K562 (cell line): ENCODE measurements around the gene NEUROG3. TPM values are rescaled to one million over a fixed set of nuclear protein-coding genes. Genes with fewer than 3 reads are reported as not detected.

ENCODE experiments used
- ATAC-seq: fragments of 200-7000 bp; cut with Tn5 transposase; 3 replicates; pipeline ENCODE4 v1.9.1; 2020; ENCODE audit warnings: moderate library complexity
- BruUV-seq: library from RNA; stranded (reverse); fragments of 400-500 nt; replicated peaks from 2 replicates; lab custom pipeline; 2021; lab: Mats Ljungman, UMichigan
- CTCF ChIA-PET: fragments of 300-600 bp; formaldehyde crosslinking; extraction: SDS; loops from one replicate; lab custom pipeline; 2021; ENCODE audit warnings: low intra/inter-chr PET ratio; lab: Yijun Ruan, JAX
- POLR2A ChIA-PET: fragments of 300-600, 350-650 bp; sonication (Branson Sonifier 250); formaldehyde crosslinking; extraction: SDS; loops from one replicate; lab custom pipeline; 2021; ENCODE audit warnings: antibody characterized with exemption, inconsistent platforms; lab: Yijun Ruan, JAX
- DNase-seq, 4 experiments: peaks; one replicate each; pipeline versions ENCODE4 v3.0.0 to v3.0.0-alpha.2; 2011 to 2018; ENCODE audit warnings: low spot score in 3 of 4, mixed read lengths in 3 of 4; ENCODE audit errors: extremely low read depth in 1 of 4
- FAIRE-seq: peaks from 2 replicates; lab custom pipeline; 2011; peaks lifted over from hg19 to GRCh38; lab: Jason Lieb, UNC
- H2AFZ ChIP-seq: 2 replicates; pipeline ENCODE4 v1.6.0; 2011; ENCODE audit warnings: low read depth, low read length, control low read depth, inconsistent platforms
- H3K27ac ChIP-seq: fragments of 200-600 bp; 3 replicates; pipeline ENCODE4 v1.8.0; 2011; ENCODE audit warnings: low read depth, mild to moderate bottlenecking, control low read depth, inconsistent platforms, low read length, moderate library complexity, mixed read lengths; ENCODE audit errors: extremely low read depth
- H3K27me3 ChIP-seq, 2 experiments: fragments of 300-600 bp in 1 of 2; 2 replicates in 1 of 2; 3 replicates in 1 of 2; pipeline versions ENCODE4 v1.6.0 to v1.8.0; 2011; ENCODE audit warnings: inconsistent platforms in 2 of 2, low read length in 2 of 2, mild to moderate bottlenecking in 1 of 2, mixed read lengths in 1 of 2, moderate library complexity in 1 of 2; ENCODE audit not compliant: control insufficient read depth in 2 of 2, insufficient read depth in 2 of 2
- H3K36me3 ChIP-seq: fragments of 300-600 bp; 3 replicates; pipeline ENCODE4 v1.8.0; 2011; ENCODE audit warnings: mild to moderate bottlenecking, low read length, inconsistent platforms; ENCODE audit not compliant: control insufficient read depth, insufficient read depth
- H3K4me1 ChIP-seq, 2 experiments: fragments of 200-600 bp in 1 of 2; replicated peaks in 1 of 2; 2 replicates in 1 of 2; 3 replicates in 1 of 2; pipeline versions ENCODE4 v1.5.1 to v1.8.0; 2011; ENCODE audit warnings: inconsistent platforms in 2 of 2, low read length in 2 of 2, mild to moderate bottlenecking in 1 of 2, mixed read lengths in 1 of 2, moderate library complexity in 1 of 2; ENCODE audit not compliant: control insufficient read depth in 2 of 2, insufficient read depth in 2 of 2
- H3K4me2 ChIP-seq: 2 replicates; pipeline ENCODE4 v1.6.1; 2011; ENCODE audit warnings: low read length, control low read depth, inconsistent platforms, mixed read lengths; ENCODE audit not compliant: insufficient read depth
- H3K4me3 ChIP-seq: fragments of 200-600 bp; sonication (generic), shearing (Covaris generic); 2 replicates; pipeline ENCODE4 v1.5.1; 2016; ENCODE audit warnings: control low read depth, inconsistent platforms
- H3K79me2 ChIP-seq: fragments of 200-600 bp; 3 replicates; pipeline ENCODE4 v1.8.0; 2011; ENCODE audit warnings: low read length, inconsistent platforms; ENCODE audit not compliant: control insufficient read depth, insufficient read depth
- H3K9ac ChIP-seq, 2 experiments: 2 replicates each; pipeline versions ENCODE4 v1.6.0 to v1.6.1; 2011; ENCODE audit warnings: low read depth in 2 of 2, low read length in 2 of 2, control low read depth in 1 of 2, inconsistent platforms in 1 of 2, mild to moderate bottlenecking in 1 of 2, mixed read lengths in 1 of 2; ENCODE audit not compliant: insufficient read depth in 1 of 2
- H3K9me1 ChIP-seq: one replicate; pipeline ENCODE4 v1.6.0; 2011; ENCODE audit warnings: inconsistent platforms, mild to moderate bottlenecking, low read length, moderate library complexity; ENCODE audit not compliant: control insufficient read depth, insufficient read depth
- H3K9me3 ChIP-seq: replicated peaks from 2 replicates; pipeline ENCODE4 v1.5.1; 2011; ENCODE audit warnings: low read depth, low read length, inconsistent platforms; ENCODE audit not compliant: control insufficient read depth, insufficient read depth
- H4K20me1 ChIP-seq: replicated peaks from 2 replicates; pipeline ENCODE4 v1.6.1; 2011; ENCODE audit warnings: low read length, inconsistent platforms, mixed read lengths; ENCODE audit not compliant: control insufficient read depth, insufficient read depth
- ARID1B ChIP-seq: fragments of 450-650 bp; IDR thresholded peaks from 2 replicates; pipeline ENCODE4 v1.6.1; 2016; ENCODE audit warnings: antibody characterized with exemption, mild to moderate bottlenecking, inconsistent platforms
- BDP1 ChIP-seq: IDR thresholded peaks from 3 replicates; pipeline ENCODE4 v1.6.1; 2011; ENCODE audit not compliant: insufficient read length, insufficient read depth
- BRD4 ChIP-seq: fragments of 200-600 bp; sonication (generic); IDR thresholded peaks from 2 replicates; pipeline ENCODE4 v1.6.1; 2017; ENCODE audit warnings: inconsistent platforms
- CREB5 ChIP-seq: fragments of 250-450 bp; sonication (Bioruptor Pico); IDR thresholded peaks from 2 replicates; pipeline ENCODE4 v1.5.0; 2020; ENCODE audit warnings: mild to moderate bottlenecking
- ESRRA ChIP-seq: fragments of 450-650 bp; IDR thresholded peaks from 2 replicates; pipeline ENCODE4 v1.6.1; 2014; ENCODE audit warnings: low read depth, mild to moderate bottlenecking, moderate library complexity, borderline replicate concordance
- HLTF ChIP-seq: fragments of 450-650 bp; IDR thresholded peaks from 2 replicates; pipeline ENCODE4 v1.6.1; 2016
- MCM7 ChIP-seq, 2 experiments: fragments of 450-650 bp; IDR thresholded peaks; 2 replicates each; pipeline ENCODE4 v1.6.1; 2016 to 2018
- OTX1 ChIP-seq: fragments of 450-650 bp; formaldehyde crosslinking; IDR thresholded peaks from 2 replicates; pipeline ENCODE4 v1.4.0; 2022; ENCODE audit warnings: mild to moderate bottlenecking
- POLR2AphosphoS2 ChIP-seq: IDR thresholded peaks from 2 replicates; pipeline ENCODE4 v1.6.1; 2012; ENCODE audit warnings: low read length, improper control_type of control experiment
- PTBP1 ChIP-seq: fragments of 200-400 bp; formaldehyde crosslinking; IDR thresholded peaks from 2 replicates; pipeline ENCODE4 v1.6.1; 2017; ENCODE audit warnings: low read depth, low read length
- RAD21 ChIP-seq, 2 experiments: fragments of 250-450 bp in 1 of 2; fragments of 450-650 bp in 1 of 2; sonication (Bioruptor Pico) in 1 of 2; formaldehyde crosslinking in 1 of 2; IDR thresholded peaks in 1 of 2; conservative IDR thresholded peaks in 1 of 2; 2 replicates each; pipeline versions ENCODE4 v1.4.0 to v1.8.0; 2020 to 2022; ENCODE audit warnings: mild to moderate bottlenecking in 2 of 2, moderate library complexity in 1 of 2
- SIN3B ChIP-seq: fragments of 450-650 bp; IDR thresholded peaks from 2 replicates; pipeline ENCODE4 v1.6.1; 2017; ENCODE audit warnings: low read depth, mild to moderate bottlenecking, moderate library complexity
- SNRNP70 ChIP-seq: fragments of 200-400 bp; formaldehyde crosslinking; optimal IDR thresholded peaks from 2 replicates; pipeline ENCODE3; 2017; ENCODE audit warnings: low read depth, low read length
- TSC22D4 ChIP-seq: fragments of 450-650 bp; IDR thresholded peaks from 2 replicates; pipeline ENCODE4 v1.6.1; 2016; ENCODE audit warnings: missing genetic modification characterization, missing biosample characterization, control low read depth
- ZC3H11A ChIP-seq: IDR thresholded peaks from 2 replicates; pipeline ENCODE4 v1.6.1; 2012; ENCODE audit warnings: low read depth, low read length, improper control_type of control experiment
- ZFX ChIP-seq: sonication (generic); formaldehyde crosslinking; IDR thresholded peaks from 2 replicates; pipeline ENCODE4 v1.8.0; 2022; ENCODE audit warnings: mild to moderate bottlenecking, missing genetic modification reagents, moderate library complexity
- ZNF395 ChIP-seq: fragments of 200-800 bp; sonication (Bioruptor generic); IDR thresholded peaks from 2 replicates; pipeline ENCODE4 v1.6.1; 2017; ENCODE audit warnings: missing genetic modification characterization, missing compliant biosample characterization
- ZNF77 ChIP-seq: fragments of 250-450 bp; sonication (Bioruptor Pico); IDR thresholded peaks from 2 replicates; pipeline ENCODE4 v1.5.0; 2020
- WGBS: fragments of 100-300 bp; shearing (Covaris generic); methylation state at CpG from one replicate; pipeline ENCODE4 v1.1.6; 2016; ENCODE audit warnings: low coverage, mixed read lengths; ENCODE audit not compliant: insufficient coverage; ENCODE audit errors: missing lambda C conversion rate; 5-methylcytosine and 5-hydroxymethylcytosine counted together
- in situ Hi-C: fragments of 300-500 bp; cut with MboI; formaldehyde crosslinking; loops from 4 replicates; pipeline ENCODE4 v1.15.0; 2018; ENCODE audit warnings: inconsistent platforms, mixed read lengths
- intact Hi-C: fragments of 100-400 bp; cut with micrococcal nuclease; formaldehyde crosslinking; loops from 2 replicates; pipeline ENCODE4 v1.14.2; 2022
- polyA plus RNA-seq, 8 experiments: library from polyadenylated mRNA; depleted of rRNA in 4 of 8; stranded (reverse) in 5 of 8; unstranded in 3 of 8; fragments of >200 nt; fragmentation: Nextera tagmentation in 2 of 8; fragmentation: Illumina TruSeq in 1 of 8; extraction: Ambion mirVana in 2 of 8; extraction: Trizol in 1 of 8; gene quantifications; 2 replicates each; pipeline versions ENCODE4 v1.2.1 to v1.2.3, GENCODE V29; 2011 to 2014; ENCODE audit warnings: inconsistent platforms in 1 of 8, missing spikeins in 1 of 8
- total RNA-seq, 7 experiments: library from RNA; depleted of rRNA in 6 of 7; stranded (reverse); fragments of >200 nt in 6 of 7; fragmentation: Illumina TruSeq in 2 of 7; extraction: Trizol in 2 of 7; gene quantifications; 2 replicates each; pipeline versions ENCODE4 v1.2.1 to v1.2.3, GENCODE V29; 2011 to 2021; ENCODE audit warnings: low replicate concordance in 1 of 7
- TF ChIP-seq, protein P1 (sequence below): fragments of 250-450 bp; sonication (Bioruptor Pico); IDR thresholded peaks from 2 replicates; pipeline ENCODE4 v1.5.0; 2021; ENCODE audit warnings: mild to moderate bottlenecking, borderline replicate concordance

NEUROG3 gene
- total and polyA plus RNA-seq, 9 of the 15 experiments (the other 6 are each of a cell fraction or from before 2014, with no cell fraction given): not detected

DNA sequence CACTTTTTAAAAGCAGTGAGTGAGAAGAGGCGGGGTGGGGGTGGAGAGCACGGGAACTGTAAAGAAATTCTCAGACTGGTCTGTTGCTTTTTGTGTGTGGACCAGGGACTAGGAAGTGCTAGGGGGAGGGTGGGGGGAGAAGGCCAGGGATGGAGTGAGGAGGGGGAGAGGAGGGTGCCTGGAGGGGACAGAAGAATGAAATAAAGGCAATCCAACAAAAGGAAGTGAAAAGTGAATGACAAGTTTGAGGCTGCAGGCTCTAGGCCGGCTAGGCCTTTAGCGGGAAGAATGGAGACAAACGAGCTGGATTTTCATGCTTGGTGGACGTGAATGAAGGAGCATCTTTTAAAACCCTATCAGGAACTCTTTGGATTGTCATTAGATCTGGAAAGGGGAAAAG, 13.7 kb downstream of the NEUROG3 start:
- in situ Hi-C loops: no loop called here
- Histone ChIP-seq H3K36me3 (no peaks in the 10 kb centered on the region), H4K20me1 (no peaks in the 10 kb centered on the region; the same call in 1 of the 2 replicates), H3K4me1 (no peaks in the 10 kb centered on the region), H3K4me3 (no peak overlapping the region)
- DNase-seq (no peak), FAIRE-seq (no peak)
- TF ChIP-seq ZFX (CRISPR knock-in tag) (no peak), HLTF (no peak), BDP1 (no peak), ZNF395 (CRISPR knock-in tag) (no peak), SNRNP70 (no peak), BRD4 (no peak), ZNF77 (CRISPR knock-in tag) (no peak), PTBP1 (no peak), ESRRA (no peak), OTX1 (CRISPR knock-in tag) (no peak), RAD21 (CRISPR knock-in tag; conservative IDR thresholded peaks at IDR 0.05 in 1 of 2, IDR thresholded peaks at IDR 0.05 in 1 of 2) (no peak), TSC22D4 (tag) (no peak), MCM7 (IDR thresholded peaks at IDR 0.05) (no peak), POLR2AphosphoS2 (no peak), CREB5 (CRISPR knock-in tag) (no peak), ZC3H11A (no peak), SIN3B (no peak), ARID1B (no peak)
- TF ChIP-seq, protein P1, sequence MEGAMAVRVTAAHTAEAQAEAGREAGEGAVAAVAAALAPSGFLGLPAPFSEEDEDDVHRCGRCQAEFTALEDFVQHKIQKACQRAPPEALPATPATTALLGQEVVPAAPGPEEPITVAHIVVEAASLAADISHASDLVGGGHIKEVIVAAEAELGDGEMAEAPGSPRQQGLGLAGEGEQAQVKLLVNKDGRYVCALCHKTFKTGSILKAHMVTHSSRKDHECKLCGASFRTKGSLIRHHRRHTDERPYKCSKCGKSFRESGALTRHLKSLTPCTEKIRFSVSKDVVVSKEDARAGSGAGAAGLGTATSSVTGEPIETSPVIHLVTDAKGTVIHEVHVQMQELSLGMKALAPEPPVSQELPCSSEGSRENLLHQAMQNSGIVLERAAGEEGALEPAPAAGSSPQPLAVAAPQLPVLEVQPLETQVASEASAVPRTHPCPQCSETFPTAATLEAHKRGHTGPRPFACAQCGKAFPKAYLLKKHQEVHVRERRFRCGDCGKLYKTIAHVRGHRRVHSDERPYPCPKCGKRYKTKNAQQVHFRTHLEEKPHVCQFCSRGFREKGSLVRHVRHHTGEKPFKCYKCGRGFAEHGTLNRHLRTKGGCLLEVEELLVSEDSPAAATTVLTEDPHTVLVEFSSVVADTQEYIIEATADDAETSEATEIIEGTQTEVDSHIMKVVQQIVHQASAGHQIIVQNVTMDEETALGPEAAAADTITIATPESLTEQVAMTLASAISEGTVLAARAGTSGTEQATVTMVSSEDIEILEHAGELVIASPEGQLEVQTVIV (CRISPR knock-in tag): no peak
- TF ChIP-seq, all 486 proteins: peak for 0
- intact Hi-C loops: no loop called here
- ATAC-seq: no peak
- Histone ChIP-seq H3K27ac (no peak overlapping the region), H3K9ac (no peak overlapping the region), H3K9me3 (no peaks in the 10 kb centered on the region), H3K9me1 (no peaks in the 10 kb centered on the region), H3K27me3 (peaks cover 9 to 36% of the 10 kb centered on the region in 2 experiments; a peak in 3 of 5 replicates), H2AFZ (no peak overlapping the region), H3K79me2 (no peaks in the 10 kb centered on the region), H3K4me2 (no peak overlapping the region)
- BruUV-seq: no TSS peak
- ChIA-PET CTCF (no interaction called here), POLR2A (interaction anchor here (0.6 kb wide), 1 partner anchor 43 kb away, joined by 3 read pairs; no protein-coding TSS in a partner anchor)
- WGBS: 0% methylated on average over 6 of the region's 6 CpGs
